ENCODE measurements around the gene ZNRF1. TPM values are rescaled to one million over a fixed set of nuclear protein-coding genes. Genes with fewer than 3 reads are reported as not detected.
A peak's percentile ranks its signal among the peaks of the same experiment; 100 is the strongest.

Gene ZNRF1
- total and polyA plus RNA-seq, 2 of the 13 experiments (the other 11 are each of a cell fraction or from before 2014, with no cell fraction given), result 43.9 to 58.7 TPM

GRCh38 chr16:74984529-74985296 lies 14.1 kb upstream of the ZNRF1 start, which contains the start of gene WDR59 (continued):
- no peak for TF ChIP-seq CERS6 (CRISPR knock-in tag; IDR thresholded peaks at IDR 0.05)
- TF ChIP-seq U2AF2 (IDR thresholded peaks at IDR 0.05; ENCODE audit: low read depth, low read length), result no peak
- TF ChIP-seq ZNF841 (CRISPR knock-in tag; IDR thresholded peaks at IDR 0.05; ENCODE audit: borderline replicate concordance), result no peak
- TF ChIP-seq FOXP1 (IDR thresholded peaks at IDR 0.05), result 0 out of 2 replicates have a peak, but pooled peaks have one; percentile 33
- TF ChIP-seq FOXP1 (CRISPR knock-in tag; IDR thresholded peaks at IDR 0.05), result peak; percentile 22
- TF ChIP-seq SIN3B (IDR thresholded peaks at IDR 0.05; ENCODE audit: low read length), result no peak
- no peak for TF ChIP-seq CENPX (CRISPR knock-in tag; IDR thresholded peaks at IDR 0.05)
- TF ChIP-seq KLF9 (CRISPR knock-in tag; IDR thresholded peaks at IDR 0.05; ENCODE audit: low read depth), result peak; percentile 99
- peak; percentile 90 for TF ChIP-seq ARHGAP35 (CRISPR knock-in tag; IDR thresholded peaks at IDR 0.05; ENCODE audit: borderline replicate concordance)
- TF ChIP-seq ZNF292 (CRISPR knock-in tag; IDR thresholded peaks at IDR 0.05; ENCODE audit: borderline replicate concordance, low read depth), result peak; percentile 49; the same call in 1 of the 2 replicates
- peak; percentile 14; the same call in 1 of the 2 replicates for TF ChIP-seq ZNF749 (CRISPR knock-in tag; IDR thresholded peaks at IDR 0.05; ENCODE audit: borderline replicate concordance)
- 0 out of 2 replicates have a peak, but pooled peaks have one; percentile 22 for TF ChIP-seq KDM1A (CRISPR knock-in tag; IDR thresholded peaks at IDR 0.05)
- TF ChIP-seq ZNF747 (CRISPR knock-in tag; IDR thresholded peaks at IDR 0.05; ENCODE audit: borderline replicate concordance), result peak; percentile 59; the same call in 1 of the 2 replicates
- TF ChIP-seq E2F5 (CRISPR knock-in tag; conservative IDR thresholded peaks at IDR 0.05), result peak; percentile 29; the same call in 1 of the 2 replicates
- TF ChIP-seq DDIT3 (CRISPR knock-in tag; IDR thresholded peaks at IDR 0.05), result 0 out of 2 replicates have a peak, but pooled peaks have one; percentile 52
- no peak; the same call in 1 of the 2 replicates for TF ChIP-seq MLX (CRISPR knock-in tag; IDR thresholded peaks at IDR 0.05)
- TF ChIP-seq GTF3A (CRISPR knock-in tag; conservative IDR thresholded peaks at IDR 0.05), result no peak
- peak; percentile 87 for TF ChIP-seq ARID4A (CRISPR knock-in tag; IDR thresholded peaks at IDR 0.05; ENCODE audit: borderline replicate concordance)
- TF ChIP-seq SIN3A (IDR thresholded peaks at IDR 0.05; ENCODE audit: borderline replicate concordance, low read depth, low read length), result 0 out of 2 replicates have a peak, but pooled peaks have one; percentile 47
- peak; percentile 95 for TF ChIP-seq PHF8 (CRISPR knock-in tag; IDR thresholded peaks at IDR 0.05)
- TF ChIP-seq MXD4 (CRISPR knock-in tag; IDR thresholded peaks at IDR 0.05), result peak; percentile 75

Measured in HepG2 (cell line).